ENCODE results near the gene CCNDBP1. TPM values are rescaled to one million over a fixed set of nuclear protein-coding genes. Genes with fewer than 3 reads are reported as not detected.

CCNDBP1 gene
- total RNA-seq, 2 donors from 2014 or later: 61.5 to 153 TPM

DNA sequence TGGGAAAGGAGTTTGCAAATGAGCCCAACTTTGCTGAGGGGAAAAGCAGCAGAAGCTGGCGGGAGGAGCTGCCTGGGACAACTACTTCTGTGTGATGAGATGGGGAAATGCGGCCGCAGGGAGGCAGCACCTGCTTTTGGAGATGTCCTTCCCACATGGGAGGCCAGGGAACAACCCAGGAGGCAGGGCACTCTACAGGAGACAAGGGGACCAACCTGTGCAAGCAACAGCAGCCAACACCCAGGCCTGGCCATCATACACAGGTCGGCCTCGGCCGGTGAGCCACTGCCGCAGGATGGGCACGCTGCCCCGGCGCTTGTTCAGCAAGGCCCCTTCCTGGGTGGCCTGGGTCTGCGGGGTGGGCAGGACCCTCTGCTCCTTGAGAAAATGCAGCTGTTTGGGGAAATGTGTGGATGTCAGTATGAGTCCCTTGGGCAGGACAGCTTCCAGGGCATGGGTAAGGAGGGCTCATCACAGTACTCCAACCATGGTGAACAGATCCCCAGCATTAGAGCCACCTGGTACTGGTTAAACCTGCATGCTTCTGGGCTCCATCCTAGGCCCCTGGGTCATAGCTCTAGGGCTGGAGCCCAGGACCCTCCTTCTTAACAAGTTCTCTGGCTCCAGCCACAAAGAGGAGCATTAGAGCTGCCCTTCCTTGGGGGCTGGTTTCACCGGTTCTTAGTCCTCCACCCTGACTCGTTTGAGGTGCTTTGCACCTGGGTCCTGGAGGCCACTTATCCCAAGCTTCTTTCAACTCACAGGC, 24.0 kb downstream of the CCNDBP1 start:
- H3K27me3 ChIP-seq (replicated peaks; ENCODE audit: insufficient read depth): no peaks in the 10 kb centered on the region
- H3K4me3 ChIP-seq: no peak overlapping the region
- ATAC-seq (ENCODE audit: insufficient number of reproducible peaks, low FRiP score, low read depth) (no peak), DNase-seq (ENCODE audit: low spot score) (no peak)
- TF ChIP-seq, protein P1, sequence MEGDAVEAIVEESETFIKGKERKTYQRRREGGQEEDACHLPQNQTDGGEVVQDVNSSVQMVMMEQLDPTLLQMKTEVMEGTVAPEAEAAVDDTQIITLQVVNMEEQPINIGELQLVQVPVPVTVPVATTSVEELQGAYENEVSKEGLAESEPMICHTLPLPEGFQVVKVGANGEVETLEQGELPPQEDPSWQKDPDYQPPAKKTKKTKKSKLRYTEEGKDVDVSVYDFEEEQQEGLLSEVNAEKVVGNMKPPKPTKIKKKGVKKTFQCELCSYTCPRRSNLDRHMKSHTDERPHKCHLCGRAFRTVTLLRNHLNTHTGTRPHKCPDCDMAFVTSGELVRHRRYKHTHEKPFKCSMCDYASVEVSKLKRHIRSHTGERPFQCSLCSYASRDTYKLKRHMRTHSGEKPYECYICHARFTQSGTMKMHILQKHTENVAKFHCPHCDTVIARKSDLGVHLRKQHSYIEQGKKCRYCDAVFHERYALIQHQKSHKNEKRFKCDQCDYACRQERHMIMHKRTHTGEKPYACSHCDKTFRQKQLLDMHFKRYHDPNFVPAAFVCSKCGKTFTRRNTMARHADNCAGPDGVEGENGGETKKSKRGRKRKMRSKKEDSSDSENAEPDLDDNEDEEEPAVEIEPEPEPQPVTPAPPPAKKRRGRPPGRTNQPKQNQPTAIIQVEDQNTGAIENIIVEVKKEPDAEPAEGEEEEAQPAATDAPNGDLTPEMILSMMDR (IDR thresholded peaks at IDR 0.05): no peak
- no peaks in the 10 kb centered on the region for H3K4me1 ChIP-seq (ENCODE audit: control insufficient read depth in 1 of 2, low read depth in 2 of 2)
- no peak overlapping the region for H3K27ac ChIP-seq
- no peaks in the 10 kb centered on the region for H3K36me3 ChIP-seq
- no peaks in the 10 kb centered on the region for H3K9me3 ChIP-seq

DNA sequence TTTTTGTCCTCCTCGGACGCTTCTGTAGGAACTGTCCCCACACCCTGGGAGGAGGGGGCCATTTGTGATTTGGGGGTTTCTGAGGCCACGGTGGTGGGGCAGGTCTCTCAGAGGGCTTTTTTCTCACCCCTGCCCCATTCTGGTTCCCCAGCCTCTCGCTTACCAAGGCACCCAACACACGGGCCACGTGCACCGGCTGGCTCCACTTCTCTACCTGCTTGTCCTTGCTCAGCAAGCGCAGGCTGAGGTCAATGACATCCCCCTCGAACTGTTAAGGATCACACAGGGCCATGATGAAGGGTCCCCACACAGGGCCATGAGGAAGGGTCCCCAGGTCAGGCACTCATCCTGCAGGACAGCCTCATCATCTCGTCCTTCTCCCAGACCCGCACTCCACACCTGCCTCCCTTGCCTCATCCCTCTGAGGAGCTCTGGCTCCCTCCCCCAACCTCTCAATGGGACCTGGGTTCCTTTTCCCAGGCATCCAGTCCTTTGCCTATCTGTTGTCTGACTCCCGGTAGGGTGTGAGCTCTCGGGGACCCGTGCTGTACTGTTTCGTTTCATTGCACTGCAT, 25.1 kb downstream of the CCNDBP1 start:
- no peaks in the 10 kb centered on the region for H3K9me3 ChIP-seq
- TF ChIP-seq, protein P1 (IDR thresholded peaks at IDR 0.05): no peak
- DNase-seq (ENCODE audit: low spot score) (no peak), ATAC-seq (ENCODE audit: insufficient number of reproducible peaks, low FRiP score, low read depth) (no peak)
- H3K27me3 ChIP-seq (replicated peaks; ENCODE audit: insufficient read depth): no peaks in the 10 kb centered on the region
- H3K4me3 ChIP-seq: no peak overlapping the region
- H3K36me3 ChIP-seq: no peaks in the 10 kb centered on the region
- H3K27ac ChIP-seq: no peak overlapping the region
- no peaks in the 10 kb centered on the region for H3K4me1 ChIP-seq (ENCODE audit: control insufficient read depth in 1 of 2, low read depth in 2 of 2)

DNA sequence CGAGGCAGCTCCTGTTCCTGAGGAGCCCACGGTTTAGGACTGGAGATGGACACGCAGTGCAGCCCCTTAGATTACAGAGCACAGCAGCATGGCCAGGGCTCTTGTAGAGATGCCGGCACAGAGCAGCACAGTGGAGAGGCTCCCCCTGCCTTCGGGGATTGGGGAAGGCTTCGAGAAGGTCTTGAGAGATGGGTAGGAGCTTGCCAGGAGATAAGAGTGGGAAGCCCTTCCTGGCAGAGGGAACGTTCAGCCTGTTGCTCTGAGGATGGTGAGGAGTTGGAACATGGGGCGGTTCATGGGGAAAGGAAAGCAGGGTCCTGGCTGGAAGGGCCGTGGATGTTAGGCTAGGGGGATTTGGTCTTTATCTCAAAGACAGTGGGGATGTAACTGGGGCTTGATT, 25.6 kb downstream of the CCNDBP1 start:
- Histone ChIP-seq H3K27ac (no peak overlapping the region), H3K27me3 (replicated peaks; ENCODE audit: insufficient read depth) (no peaks in the 10 kb centered on the region), H3K36me3 (no peaks in the 10 kb centered on the region), H3K4me3 (no peak overlapping the region), H3K9me3 (no peaks in the 10 kb centered on the region), H3K4me1 (ENCODE audit: control insufficient read depth in 1 of 2, low read depth in 2 of 2) (no peaks in the 10 kb centered on the region)
- DNase-seq (ENCODE audit: low spot score): no peak
- TF ChIP-seq, protein P1 (IDR thresholded peaks at IDR 0.05): no peak
- no peak for ATAC-seq (ENCODE audit: insufficient number of reproducible peaks, low FRiP score, low read depth)

DNA sequence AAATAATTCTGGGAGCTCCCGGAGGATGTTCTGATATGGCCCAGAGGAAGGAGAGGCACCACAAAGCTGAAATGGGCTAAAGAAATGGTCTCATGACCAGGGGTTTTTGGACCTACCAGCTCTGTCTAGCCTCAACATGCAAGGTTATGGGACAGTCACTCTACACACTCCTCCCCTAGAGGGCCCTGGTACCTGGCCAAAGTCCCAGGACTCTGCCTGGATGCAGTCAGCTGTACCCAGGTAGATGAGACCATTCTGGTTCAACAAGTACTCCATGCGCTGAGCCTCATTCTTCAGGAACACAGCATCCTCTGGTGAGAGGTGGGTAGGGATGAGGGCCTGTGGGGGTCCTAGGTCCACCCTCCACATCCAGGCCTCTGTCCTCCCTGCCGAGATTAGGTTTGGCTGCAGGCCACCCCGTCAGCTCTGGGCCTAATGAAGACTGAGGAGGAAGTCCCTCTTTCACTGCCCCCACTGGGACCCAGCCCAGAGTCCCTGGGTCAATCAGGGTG, 26.1 kb downstream of the CCNDBP1 start:
- Histone ChIP-seq H3K36me3 (no peaks in the 10 kb centered on the region), H3K4me3 (no peak overlapping the region)
- no peak for DNase-seq (ENCODE audit: low spot score)

DNA sequence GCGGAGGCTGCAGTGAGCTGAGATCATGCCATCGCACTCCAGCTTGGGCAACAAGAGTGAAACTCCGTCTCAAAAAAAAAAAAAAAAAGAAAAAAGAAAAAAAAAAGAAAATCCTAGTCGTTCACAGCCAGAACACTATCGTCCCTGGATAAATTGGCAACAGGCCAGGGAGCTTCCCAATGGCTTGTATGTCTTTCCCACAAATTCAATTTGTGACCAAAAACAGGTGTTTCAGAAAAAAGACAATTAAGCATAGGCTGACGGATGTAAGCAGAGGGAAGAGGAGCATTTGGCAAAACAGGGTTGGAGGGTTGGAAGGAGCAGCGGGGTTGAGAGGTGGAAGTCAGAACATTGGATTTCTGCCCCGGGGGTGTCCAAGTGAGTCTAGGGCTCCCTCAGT, 27.1 kb downstream of the CCNDBP1 start:
- H3K9me3 ChIP-seq: no peaks in the 10 kb centered on the region
- no peaks in the 10 kb centered on the region for H3K36me3 ChIP-seq
- no peak overlapping the region for H3K4me3 ChIP-seq
- ATAC-seq (ENCODE audit: insufficient number of reproducible peaks, low FRiP score, low read depth): no peak
- TF ChIP-seq, protein P1 (IDR thresholded peaks at IDR 0.05): no peak
- no peak overlapping the region for H3K27ac ChIP-seq
- H3K4me1 ChIP-seq (ENCODE audit: control insufficient read depth in 1 of 2, low read depth in 2 of 2): no peaks in the 10 kb centered on the region
- no peaks in the 10 kb centered on the region for H3K27me3 ChIP-seq (replicated peaks; ENCODE audit: insufficient read depth)
- no peak for DNase-seq (ENCODE audit: low spot score)

More for the DNA sequence above, 26.1 kb downstream of the CCNDBP1 start:
- TF ChIP-seq, protein P1 (IDR thresholded peaks at IDR 0.05): no peak
- Histone ChIP-seq H3K27ac (no peak overlapping the region), H3K4me1 (ENCODE audit: control insufficient read depth in 1 of 2, low read depth in 2 of 2) (no peaks in the 10 kb centered on the region), H3K9me3 (no peaks in the 10 kb centered on the region), H3K27me3 (replicated peaks; ENCODE audit: insufficient read depth) (no peaks in the 10 kb centered on the region)
- no peak for ATAC-seq (ENCODE audit: insufficient number of reproducible peaks, low FRiP score, low read depth)

Data from thoracic aorta (tissue), 2 donors.